Activated CD4-positive, alpha-beta T cell treated with anti-CD3 and anti-CD28 coated beads, Interleukin-2, amount 50 U/mL, for 48 hours (primary cell): ENCODE results near the gene UST.
"Not testable (repeated sequence)": the region's sequence is repeated elsewhere in the genome, so short reads cannot be mapped to it uniquely, and the experiment has no call there.

Experiments used
- DNase-seq, 2 experiments: peaks; one replicate each; pipeline ENCODE4 v3.0.0-alpha.2; 2020

UST gene

DNA sequence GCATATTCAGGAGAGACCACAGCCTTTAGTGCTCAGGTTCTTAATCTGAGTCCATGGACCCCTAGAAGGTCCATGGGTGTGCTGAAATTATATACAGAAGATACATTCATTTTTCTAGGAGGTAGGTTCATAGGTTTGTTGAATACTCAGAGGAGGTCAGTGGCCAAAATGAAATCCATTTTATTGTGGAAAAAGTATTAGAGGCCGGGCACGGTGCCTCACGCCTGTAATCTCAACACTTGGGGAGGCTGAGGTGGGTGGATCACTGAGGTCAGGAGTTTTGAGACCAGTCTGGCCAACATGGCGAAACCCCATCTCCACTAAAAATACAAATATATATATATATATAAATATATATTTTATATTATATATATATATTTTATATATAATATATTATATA, 9.0 kb upstream of the UST start:
- DNase-seq: no peak

DNA sequence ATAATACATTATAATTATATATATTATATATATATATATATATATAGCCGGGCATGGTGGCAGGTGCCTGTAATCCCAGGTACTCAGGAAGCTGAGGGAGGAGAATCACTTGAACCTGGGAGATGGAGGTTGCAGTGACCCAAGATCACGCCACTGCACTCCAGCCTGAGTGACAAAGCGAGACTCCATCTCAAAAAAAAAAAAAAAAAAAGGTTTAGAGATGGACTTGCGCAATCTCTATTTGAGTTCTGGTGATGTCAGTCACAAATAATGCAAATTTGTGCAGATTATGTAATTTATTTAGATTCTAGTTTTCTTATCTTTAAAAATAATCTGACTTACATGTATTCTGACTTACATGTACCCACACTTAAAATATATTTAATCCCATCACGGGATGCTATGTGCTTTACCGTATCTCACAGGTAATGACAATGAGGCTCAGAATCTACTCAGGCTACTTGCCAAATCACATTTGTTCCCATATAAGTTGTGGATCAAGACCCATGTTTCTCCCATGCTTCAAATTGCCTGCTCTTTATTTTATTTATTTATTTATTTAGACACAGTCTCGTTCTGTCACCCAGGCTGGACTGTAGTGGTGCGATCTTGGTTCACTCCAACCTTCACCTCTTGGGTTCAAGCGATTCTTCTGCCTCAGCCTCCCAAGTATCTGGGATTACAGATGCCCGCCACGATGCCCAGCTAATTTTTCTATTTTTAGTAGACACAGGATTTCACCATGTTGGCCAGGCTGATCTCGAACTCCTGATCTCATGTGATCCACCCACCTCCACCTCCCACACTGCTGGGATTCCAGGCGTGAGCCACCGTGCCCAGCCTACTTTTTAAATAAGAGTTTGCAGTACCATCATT, 7.6 kb upstream of the UST start:
- DNase-seq: no peak

DNA sequence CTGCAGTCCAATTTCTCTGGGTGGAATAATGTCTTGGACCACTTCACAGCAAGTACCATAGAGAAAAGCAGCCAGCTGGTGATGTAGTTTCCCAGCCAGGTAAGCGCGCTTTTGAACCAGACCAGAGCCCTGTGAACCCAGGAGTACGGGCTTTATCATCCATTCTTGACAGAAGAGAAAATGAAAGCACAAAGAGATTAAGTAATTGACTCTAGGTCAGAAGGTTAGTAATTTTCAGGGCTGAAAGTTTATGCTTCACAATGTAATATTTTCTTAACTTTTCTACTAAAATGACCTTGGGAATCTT, 7.1 kb upstream of the UST start:
- DNase-seq: no peak

DNA sequence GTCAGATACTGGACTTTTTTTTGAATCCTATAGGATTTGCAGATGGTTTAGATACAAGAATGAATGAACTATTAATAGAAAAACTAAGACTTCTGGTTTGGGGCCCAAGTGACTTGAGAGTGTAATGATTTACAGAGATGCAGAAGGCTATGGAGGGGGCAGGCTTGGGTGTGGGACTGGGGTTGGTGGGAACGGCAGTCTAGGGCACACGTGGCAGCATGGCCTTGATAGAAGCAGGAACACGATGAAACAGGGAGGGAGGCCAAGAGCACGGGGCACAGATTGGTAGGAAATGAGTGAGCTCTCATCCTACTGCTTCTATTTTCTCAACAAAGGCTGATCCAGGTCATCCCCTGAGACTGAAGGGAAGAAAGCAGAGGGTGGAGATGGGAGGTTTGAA, 3.4 kb upstream of the UST start:
- no peak for DNase-seq

DNA sequence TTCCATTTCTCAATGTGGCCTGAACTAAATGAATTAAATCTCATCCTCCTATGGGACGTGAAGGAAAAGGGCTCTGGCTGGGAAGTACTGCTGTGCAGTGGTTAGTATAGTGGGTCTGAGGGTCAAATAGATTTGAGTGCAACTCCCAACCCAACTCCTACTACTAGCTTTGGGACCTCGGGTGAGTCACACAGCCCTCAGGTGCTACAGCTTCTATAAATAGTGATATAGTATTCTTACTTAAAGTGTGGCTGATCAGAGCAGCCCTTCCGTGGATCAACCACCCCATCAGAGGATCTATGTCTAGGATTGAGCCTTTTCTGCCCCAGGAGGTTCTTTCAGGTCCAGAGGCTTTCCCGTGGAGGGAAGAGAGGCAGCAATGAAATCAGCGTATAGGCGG, 904 bp upstream of the UST start:
- no peak for DNase-seq

DNA sequence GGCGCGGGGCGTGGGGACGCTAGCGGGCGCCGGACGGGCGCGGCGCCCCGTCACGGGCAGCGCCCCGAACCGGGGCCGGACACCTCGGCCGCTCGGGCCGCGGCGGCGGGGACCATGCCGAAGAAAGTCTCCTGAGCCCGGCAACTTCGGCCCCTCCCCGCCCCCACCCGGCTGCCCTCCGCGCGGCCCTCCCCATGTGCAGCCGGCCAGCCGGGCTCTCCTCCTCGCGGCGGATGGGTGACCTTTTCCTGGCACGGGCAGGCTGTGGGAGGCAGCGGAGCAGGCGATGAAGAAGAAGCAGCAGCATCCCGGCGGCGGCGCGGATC, 278 bp downstream of the UST start:
- peak in 1 of 2 experiments; percentile 33 for DNase-seq

DNA sequence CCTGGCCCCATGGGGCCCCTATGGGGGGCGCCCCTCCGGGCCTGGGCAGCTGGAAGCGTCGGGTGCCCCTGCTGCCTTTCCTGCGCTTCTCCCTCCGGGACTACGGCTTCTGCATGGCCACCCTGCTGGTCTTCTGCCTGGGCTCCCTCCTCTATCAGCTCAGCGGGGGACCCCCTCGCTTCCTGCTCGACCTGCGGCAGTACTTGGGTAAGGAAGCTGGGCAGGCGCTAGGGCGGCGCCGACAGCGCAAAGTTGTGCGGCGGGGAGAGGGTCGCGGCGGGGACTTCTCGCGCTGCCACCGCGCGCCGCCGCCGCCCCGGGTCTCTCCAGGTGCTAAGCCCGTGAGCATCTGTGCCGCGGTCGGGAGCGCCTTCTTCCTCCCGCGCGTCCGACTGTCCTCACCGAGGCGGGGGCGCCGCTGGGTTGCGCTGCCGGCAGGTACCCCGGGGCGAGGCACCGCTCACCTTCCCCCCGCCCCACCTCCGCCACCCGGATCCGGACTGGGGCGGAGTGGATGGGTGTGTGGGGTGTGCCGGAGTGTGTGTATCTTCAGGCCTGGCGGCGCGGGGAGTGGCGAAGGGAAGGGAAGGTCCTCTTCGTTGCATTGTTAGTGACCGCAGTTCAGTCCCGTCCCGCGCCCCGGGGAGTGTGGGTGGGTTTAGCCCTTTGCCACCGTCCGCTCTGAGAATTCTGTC, 788 bp downstream of the UST start:
- DNase-seq: peak; percentile 33 to 43

DNA sequence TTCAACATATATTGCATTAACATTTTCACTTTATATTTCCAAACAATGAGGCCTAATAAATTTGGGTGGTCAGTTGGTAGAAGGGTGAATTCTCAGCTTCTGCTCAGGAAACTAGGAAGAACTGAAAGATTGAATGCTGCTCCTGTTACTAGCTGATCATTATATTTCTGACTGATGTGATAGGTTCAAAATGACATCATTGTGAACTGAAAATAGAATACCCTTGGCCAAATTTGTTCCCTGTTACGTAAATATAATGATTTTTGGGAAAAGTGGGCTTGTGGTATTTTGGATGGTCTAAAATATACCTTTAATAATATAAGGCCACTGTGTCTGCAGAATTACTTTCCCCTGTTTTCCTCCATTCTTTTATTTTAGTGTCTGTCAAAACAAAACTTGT, 2.8 kb downstream of the UST start:
- DNase-seq: no peak

DNA sequence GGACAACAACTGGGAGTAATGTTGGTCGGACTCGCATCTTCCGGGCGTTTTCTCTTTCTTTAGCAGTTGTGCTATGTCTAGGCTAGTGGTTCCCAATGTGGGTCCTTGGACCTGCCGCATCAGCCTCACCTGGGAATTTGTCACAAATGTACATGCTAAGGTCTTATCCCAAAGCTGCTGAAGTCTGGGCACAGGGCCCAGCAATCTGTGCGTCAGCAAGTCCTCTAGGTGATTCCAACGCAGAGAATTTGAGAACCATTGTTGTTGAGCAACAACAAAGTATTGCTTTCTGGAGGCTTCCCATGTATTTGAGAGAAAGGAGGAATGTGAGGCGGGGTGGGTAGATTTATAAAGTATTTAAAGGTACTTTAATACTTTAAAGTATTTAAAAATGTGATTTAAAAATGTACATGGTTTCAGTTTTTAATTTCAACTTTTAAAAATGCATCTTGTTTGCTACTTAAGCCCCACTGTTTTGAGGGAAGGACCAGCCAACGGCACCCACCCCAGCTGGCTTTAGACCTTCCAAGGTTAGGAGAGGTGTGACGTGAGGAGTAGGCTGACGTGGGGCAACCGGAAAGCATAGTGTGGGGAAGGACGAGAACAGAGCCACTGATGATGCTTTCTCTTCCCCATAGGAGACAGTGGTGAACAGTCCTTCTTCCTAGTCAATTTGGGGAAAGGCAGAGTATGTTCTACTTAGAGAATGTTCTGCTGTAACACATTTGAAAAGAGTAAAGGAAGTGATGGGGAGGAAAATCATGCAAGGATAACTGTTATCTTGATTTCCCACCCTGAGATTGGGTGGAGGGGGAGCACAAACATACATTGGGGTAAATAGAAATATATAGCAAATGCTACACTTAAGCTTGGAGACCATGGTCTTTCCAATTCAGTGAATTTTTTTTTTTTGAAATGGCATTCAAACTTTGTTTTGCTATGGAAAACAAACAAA, 4.3 kb downstream of the UST start:
- DNase-seq: no peak

DNA sequence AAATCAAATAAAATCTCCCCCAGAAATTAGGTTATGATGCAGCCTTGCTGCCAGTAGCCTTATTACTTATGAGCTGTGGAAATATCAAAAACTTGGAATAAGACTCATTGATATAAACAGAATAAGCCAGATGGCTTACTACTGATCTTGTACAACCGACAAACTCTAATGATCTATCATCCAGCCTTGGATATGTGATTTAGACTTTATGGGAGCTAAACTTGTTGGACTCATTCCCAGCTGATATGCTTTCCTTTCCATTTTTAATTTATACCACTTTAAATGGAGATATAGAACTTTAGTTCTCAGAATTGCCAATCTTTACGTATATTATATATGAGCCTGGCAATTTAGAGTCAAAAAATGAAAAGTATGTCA, 5.0 kb downstream of the UST start:
- DNase-seq: no peak

DNA sequence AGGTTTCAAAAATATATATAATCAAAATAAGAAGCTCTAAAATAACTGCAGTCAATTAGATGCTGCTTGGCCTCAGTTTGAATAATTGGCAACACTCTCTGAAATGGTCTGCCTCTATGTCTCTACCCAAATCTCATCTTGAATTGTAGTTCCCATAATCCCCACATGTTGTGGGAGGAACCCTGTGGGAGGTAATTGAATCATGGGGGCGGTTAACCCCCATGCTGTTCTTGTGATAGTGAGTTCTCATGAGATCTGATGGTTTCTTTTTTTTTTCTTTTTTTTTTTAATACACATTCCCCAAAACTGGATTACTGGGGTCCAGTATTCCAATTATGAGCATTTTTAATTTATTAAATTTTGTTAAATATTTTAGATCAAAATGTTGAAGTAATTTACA, 8.5 kb downstream of the UST start:
- not testable (repeated sequence) for DNase-seq

DNA sequence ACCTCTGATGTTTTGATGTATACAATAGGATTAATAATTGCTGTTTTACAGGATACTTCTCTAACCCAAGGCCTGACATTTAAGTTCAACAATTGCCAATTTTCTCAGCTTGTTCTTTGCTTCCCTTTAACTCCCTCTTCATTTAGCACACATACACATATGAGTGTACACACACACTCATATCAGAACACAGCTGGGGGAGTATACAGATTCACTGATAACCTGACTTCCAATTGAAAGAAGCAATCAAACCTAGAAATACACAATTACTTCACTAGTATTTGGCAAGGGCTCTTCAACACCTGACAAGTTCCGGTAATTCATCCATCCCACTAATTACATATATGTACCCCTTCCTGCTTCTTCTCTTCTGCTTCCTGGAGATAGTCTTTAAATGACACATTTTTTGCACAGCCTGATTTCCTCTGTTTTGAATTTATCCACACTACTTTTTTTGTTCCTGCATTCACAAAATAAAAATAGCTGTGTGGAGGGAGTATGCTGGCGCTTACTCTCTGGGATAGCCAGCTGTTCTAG, 11.2 kb downstream of the UST start:
- DNase-seq: no peak

DNA sequence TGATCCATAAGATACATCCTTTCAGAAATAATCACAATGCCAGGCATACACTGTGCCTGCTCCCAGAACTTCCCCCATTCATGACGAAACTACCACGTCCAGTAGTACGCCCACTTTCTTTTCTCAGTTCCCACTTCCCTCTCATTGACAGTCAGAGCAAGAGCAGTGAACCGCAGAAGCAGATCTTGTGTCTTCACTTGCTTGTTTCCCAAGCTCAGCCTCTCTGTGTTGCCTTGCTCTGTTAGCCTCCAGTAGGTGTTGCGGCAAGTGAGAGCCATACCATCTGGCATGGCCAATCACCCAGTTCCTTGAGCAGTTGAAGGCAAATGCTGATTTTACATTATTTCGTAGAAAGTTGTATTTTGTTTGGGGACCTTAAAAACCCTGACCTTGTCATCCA, 11.7 kb downstream of the UST start:
- DNase-seq: peak; percentile 33 to 54

DNA sequence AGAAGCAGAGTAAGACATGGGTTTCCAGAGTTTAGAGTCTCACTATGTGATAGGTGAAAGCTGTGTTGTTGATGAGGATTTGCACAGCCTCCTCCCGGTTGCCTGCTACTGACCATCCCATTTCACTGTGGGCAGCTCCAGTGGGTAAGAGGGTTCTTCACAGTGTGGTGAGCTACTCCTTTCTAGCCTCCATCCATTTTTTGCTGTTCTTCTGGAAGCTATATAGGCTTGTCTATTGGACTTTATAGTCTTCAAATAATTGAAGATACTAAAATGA, 13.4 kb downstream of the UST start:
- DNase-seq: no peak

DNA sequence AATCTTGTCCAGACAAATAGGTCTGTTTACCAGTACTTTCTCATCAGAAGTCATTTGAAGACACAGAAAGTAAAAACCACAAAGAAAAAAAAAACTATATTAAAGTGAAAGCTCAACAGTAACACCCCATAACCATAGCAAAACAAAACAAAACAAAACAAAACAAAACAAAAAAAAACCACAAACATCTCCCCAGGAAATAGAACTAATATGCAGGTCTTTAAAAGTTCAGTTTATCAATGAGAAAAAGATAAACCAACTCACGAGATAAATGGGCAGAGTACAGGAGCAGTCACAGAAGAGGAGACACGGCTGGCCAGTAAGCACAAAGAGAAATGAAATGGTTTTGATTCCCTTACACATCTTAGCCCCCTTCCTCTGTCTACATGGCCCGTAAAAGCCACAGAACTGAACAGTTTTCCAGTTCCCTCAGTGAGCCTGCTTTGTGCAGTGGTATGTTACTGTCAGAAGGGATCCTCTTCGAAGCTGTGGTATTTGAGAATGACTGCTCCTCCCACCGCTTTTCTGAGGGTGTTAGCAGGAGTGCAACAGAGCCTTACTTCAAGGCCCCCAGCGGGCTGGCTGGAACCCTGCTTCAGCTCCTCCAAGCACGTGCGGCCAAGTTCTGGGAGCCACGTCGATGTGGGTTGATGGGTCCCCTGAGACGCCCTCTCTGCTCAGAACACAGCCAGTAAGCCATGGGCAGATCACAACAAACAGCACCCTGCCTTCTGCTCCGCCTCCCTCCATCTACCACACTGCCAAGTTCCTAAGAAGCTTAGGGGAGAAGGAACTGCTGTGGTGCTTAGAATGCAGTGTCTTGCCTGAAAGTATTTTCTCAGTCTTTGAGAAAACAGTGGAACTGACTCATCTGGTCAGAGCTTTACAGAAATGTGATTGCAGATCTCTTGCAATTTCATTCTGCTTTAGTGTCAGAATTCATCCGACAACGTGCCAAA, 14.0 kb downstream of the UST start:
- peak; percentile 50 to 58 for DNase-seq

DNA sequence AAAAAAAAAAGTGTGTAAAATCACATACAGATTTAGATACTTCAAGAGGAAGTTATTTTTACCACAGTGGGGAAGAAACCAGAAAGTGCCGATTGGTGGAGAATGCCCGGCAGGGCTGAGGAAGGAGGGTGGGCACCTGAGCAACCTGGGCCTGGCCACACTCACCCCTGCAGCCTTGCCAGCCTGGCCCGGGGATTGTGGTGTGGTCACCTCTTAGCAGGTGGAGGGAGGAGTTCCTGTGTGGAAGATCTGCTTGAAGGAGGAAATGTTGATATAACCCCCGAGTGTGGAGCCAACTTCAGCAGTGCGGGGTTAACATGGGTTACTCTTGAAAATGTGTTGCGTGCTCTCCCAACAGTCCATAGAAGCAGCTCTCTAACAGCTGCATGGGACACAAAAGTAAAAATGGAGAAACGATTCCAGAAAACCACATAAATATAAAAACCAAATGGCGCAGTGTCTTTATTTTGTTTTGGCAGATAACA, 14.7 kb downstream of the UST start:
- DNase-seq: no peak

DNA sequence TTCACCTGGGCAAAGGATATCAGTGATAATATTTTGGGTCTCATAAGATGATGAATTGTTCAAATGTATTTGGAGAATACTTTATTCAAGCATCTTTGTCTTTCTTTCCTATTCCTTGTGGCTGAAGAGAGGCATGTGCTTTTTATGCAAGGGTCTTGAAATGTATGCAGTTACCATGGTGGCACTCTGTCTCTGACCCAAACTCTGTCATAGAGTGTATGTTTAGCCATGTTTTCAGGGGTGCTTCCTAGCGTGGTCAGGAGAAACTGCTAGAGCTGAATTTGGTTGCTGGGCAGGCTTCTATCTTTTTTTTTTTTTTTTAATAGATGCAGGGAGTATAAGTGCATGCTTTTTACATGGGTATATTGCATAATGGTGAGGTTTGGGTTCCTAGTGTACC, 15.4 kb downstream of the UST start:
- no peak for DNase-seq

DNA sequence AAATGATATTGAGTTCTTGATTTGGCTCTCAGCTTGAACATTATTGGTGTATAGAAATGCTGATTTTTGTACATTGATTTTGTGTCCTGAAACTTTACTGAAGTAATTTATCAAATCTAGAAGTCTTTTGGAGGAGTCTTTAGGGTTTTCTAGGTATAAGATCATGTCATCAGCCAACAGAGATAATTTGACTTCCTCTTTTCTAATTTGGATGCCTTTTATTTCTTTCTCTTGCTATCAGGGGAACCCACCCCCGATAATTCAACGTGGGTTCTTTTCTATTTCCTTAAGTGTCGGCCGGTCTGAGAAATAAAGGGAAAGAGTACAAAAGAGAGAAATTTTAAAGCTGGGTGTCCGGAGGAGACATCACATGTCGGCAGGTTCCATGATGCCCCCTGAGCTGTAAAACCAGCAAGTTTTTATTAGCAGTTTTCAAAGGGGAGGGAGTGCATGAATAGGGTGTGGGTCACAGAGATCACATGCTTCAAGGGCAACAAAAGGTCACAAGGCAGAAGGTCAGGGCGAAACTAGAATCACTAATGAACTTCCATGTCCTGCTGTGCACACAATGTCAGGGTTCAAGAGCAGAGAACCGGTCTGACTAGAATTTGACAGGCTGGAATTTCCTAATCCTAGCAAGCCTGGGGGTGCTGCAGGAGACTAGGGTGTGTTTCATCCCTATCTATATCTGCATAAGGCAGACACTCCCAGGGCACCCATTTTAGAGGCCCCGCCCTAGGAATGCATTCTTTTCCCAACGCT, 17.6 kb downstream of the UST start:
- not testable (repeated sequence) for DNase-seq

DNA sequence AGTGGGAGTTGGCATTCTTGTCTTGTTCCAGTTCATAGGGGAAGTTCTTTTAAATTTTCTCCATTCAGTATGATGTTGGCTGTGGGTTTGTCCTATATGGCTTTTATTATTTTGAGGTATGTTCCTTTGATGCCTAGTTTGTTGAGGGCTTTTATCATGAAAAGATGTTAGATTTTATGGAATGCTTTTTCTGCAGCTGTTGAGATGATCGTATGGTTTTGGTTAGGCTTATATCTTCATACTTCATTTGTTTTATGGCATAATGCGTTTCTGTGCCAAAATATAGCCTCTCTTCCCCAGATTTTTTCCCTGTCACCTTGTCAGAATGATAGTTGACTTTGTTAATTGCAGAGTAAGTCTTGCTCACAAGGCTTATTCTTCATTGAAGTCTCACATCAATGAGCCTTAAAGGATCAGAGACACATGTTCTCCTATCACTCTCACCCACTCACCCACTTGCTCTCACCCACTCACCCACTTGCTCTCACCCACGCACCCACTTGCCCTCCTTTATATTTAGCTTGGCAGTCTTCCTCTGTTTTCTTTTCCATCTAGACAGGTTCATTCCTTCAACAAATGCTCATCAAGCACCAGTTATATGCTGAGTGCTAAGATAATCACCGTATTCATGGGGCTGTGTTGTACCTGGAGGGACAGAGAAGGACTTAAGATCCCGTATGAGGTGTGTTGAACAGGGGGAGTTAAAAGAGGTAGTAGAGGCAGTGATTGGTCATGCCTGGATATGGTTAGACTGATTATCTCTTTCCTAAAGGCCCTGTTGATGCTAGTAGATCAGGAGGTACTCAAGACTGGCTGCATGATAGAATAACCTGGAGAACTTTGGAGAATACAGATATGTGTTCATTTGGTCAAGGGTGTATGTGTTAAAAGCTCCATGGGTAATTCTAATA, 19.3 kb downstream of the UST start:
- DNase-seq: no peak

DNA sequence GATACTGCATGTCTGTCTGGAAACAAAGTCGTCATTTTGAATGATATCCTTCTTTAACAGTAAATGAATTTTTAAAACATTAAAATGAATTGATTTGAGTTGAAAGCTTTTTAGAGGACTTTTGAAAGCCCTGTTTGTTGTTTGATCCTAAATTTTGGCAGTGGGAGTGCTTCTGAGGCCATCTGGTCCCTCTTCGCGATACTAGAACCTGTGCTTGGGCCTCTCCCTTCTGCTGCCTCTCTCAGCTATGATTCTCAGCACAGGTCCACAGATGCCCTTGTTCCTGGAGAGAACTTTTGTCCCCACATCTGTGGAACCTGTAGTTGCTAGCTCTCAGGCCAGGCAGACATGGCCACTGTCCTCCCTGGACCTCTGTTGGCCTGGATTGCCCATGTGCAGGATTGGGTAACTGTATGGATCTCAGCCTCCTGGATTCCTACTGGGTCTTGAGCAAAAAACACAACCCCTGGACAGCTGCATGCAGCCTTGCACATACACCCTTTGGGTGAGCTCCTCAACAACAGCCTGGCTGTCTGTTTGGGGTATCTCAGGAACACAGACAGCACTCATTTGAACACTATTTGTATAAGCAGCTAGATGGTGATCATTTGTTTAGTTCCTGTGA, 21.9 kb downstream of the UST start:
- DNase-seq: no peak
